Panc1 (cell line): ENCODE results near the gene FDXACB1.

Experiments used
- CTCF ChIP-seq: fragments of 450-650 bp; IDR thresholded peaks from 2 replicates; pipeline ENCODE4 v1.5.1; 2017; ENCODE audit warnings: mild to moderate bottlenecking
- POLR2AphosphoS5 ChIP-seq: IDR thresholded peaks from 2 replicates; pipeline ENCODE4 v1.6.1; 2012; ENCODE audit warnings: mild to moderate bottlenecking, low read depth, low read length, moderate library complexity
- REST ChIP-seq, 2 experiments: IDR thresholded peaks; 2 replicates each; pipeline ENCODE4 v1.6.1; 2011 to 2012; ENCODE audit warnings: low read depth in 2 of 2, control low read depth in 1 of 2, low read length in 1 of 2, mild to moderate bottlenecking in 1 of 2, moderate library complexity in 1 of 2; ENCODE audit not compliant: insufficient read depth in 1 of 2
- SIN3A ChIP-seq: IDR thresholded peaks from 2 replicates; pipeline ENCODE4 v1.6.1; 2012; ENCODE audit warnings: low read depth, mild to moderate bottlenecking, low read length, moderate library complexity, borderline replicate concordance; ENCODE audit not compliant: insufficient read depth

DNA sequence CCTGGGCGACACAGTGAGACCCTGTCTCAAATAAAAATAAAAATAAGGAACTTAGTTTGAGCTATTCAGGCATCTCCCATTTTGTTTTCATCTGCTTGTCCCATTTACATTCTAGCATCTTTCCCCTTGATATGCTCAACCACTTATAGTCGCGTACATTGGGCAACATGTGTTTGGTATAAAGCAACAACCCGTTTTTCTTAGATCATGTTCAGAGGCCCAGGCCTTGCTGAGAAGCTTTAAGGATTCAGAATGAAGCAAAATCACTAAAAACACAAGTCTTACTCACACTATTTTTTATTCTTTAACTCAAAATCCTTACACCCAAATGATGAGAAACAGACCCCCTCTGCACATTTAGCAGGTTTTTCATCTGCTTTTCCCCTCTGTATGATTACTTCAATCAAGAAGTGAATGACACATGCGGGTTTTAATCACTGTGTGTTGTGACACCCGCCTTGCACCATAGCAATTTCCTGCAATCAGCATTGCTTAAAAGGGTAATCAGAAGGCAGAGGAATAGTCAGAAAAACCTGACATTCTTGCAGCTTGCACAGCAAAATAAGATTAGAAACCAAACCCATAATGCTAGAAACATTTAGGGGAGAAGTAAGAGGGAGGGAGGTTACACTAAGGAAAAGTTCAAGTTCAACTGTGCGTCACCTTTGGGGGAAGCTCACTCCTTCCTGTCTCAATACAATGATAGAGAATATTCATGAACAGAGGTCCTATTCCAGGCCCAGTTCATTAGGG is 33.5 kb downstream of the FDXACB1 start:
- TF ChIP-seq CTCF: no peak
- TF ChIP-seq POLR2AphosphoS5: no peak
- no peak for TF ChIP-seq REST (IDR thresholded peaks at IDR 0.05; ENCODE audit: insufficient read depth in 1 of 2, low read depth in 2 of 2, low read length in 1 of 2)
- no peak for TF ChIP-seq SIN3A
